ENCODE results near the gene GLG1. TPM values are rescaled to one million over a fixed set of nuclear protein-coding genes. Genes with fewer than 3 reads are reported as not detected.

Gene GLG1
- total and polyA plus RNA-seq, 7 donors = 19.7 to 107 (median 60.1) TPM

- peak; percentile 30 for TF ChIP-seq CTCF (IDR thresholded peaks at IDR 0.05)
- intact Hi-C loops (cut with DNase I) = no loop called here
- Histone ChIP-seq H3K4me3 (no peak overlapping the region), H3K27ac (no peak overlapping the region), H3K36me3 (ENCODE audit: insufficient read depth in 1 of 2, low read depth in 1 of 2) (peaks cover 10 to 53% of the 10 kb centered on the region in 2 donors), H3K9me3 (no peaks in the 10 kb centered on the region), H3K4me1 (no peaks in the 10 kb centered on the region), H3K27me3 (ENCODE audit: insufficient read depth in 3 of 3, low read length in 2 of 3) (no peaks in the 10 kb centered on the region)
- no peak for DNase-seq
- no peak for ATAC-seq
- WGBS, 3 donors = 89 to 91% (median 91%) methylated on average over 6 of the region's 6 CpGs
These were observed 44.2 kb upstream of the GLG1 start for GRCh38 chr16:74650966-74651567.

GRCh38 chr16:74649839-74650504 is 43.1 kb upstream of the GLG1 start:
- intact Hi-C loops (cut with DNase I) = no loop called here
- Histone ChIP-seq H3K27me3 (ENCODE audit: insufficient read depth in 3 of 3, low read length in 2 of 3) (no peaks in the 10 kb centered on the region), H3K27ac (no peak overlapping the region), H3K36me3 (ENCODE audit: insufficient read depth in 1 of 2, low read depth in 1 of 2) (peaks cover 10 to 62% of the 10 kb centered on the region in 2 donors), H3K4me1 (no peaks in the 10 kb centered on the region), H3K4me3 (no peak overlapping the region), H3K9me3 (no peaks in the 10 kb centered on the region)
- DNase-seq (no peak), ATAC-seq (no peak)
- 77 to 85% (median 81%) methylated on average over 1 of the region's 1 CpG for WGBS, 3 donors
- TF ChIP-seq CTCF (IDR thresholded peaks at IDR 0.05) = no peak

- Histone ChIP-seq H3K36me3 (ENCODE audit: insufficient read depth in 1 of 2, low read depth in 1 of 2) (peaks cover 2 to 85% of the 10 kb centered on the region in 2 donors), H3K4me1 (no peaks in the 10 kb centered on the region), H3K27me3 (ENCODE audit: insufficient read depth in 3 of 3, low read length in 2 of 3) (no peaks in the 10 kb centered on the region), H3K27ac (no peak overlapping the region), H3K9me3 (no peaks in the 10 kb centered on the region), H3K4me3 (no peak overlapping the region)
- WGBS, 3 donors = 97 to 98% (median 97%) methylated on average over 8 of the region's 8 CpGs
- DNase-seq (no peak), ATAC-seq (no peak)
- intact Hi-C loops (cut with DNase I) = no loop called here
- TF ChIP-seq CTCF (IDR thresholded peaks at IDR 0.05) = no peak
These were observed 35.1 kb upstream of the GLG1 start for GRCh38 chr16:74641969-74642368.

- no peak overlapping the region for H3K27ac ChIP-seq
- intact Hi-C loops (cut with DNase I) = no loop called here
These were observed 31.0 kb upstream of the GLG1 start for GRCh38 chr16:74637742-74638453.

More at GRCh38 chr16:74637742-74638453, 31.0 kb upstream of the GLG1 start:
- H3K36me3 ChIP-seq (ENCODE audit: insufficient read depth in 1 of 2, low read depth in 1 of 2) = peaks cover 2 to 83% of the 10 kb centered on the region in 2 donors
- TF ChIP-seq CTCF (IDR thresholded peaks at IDR 0.05) = no peak
- H3K9me3 ChIP-seq = no peaks in the 10 kb centered on the region
- no peaks in the 10 kb centered on the region for H3K27me3 ChIP-seq (ENCODE audit: insufficient read depth in 3 of 3, low read length in 2 of 3)
- no peak for DNase-seq
- 80 to 89% (median 84%) methylated on average over 7 of the region's 7 CpGs for WGBS, 3 donors
- no peaks in the 10 kb centered on the region for H3K4me1 ChIP-seq
- H3K4me3 ChIP-seq = no peak overlapping the region
- ATAC-seq = no peak

All from psoas muscle (tissue), 8 donors.